ENCODE data around the gene IQUB. TPM values are rescaled to one million over a fixed set of nuclear protein-coding genes. Genes with fewer than 3 reads are reported as not detected.
A peak's percentile ranks its signal among the peaks of the same experiment; 100 is the strongest.

IQUB gene
- total RNA-seq, 1 donor from 2014 or later, result not detected

DNA sequence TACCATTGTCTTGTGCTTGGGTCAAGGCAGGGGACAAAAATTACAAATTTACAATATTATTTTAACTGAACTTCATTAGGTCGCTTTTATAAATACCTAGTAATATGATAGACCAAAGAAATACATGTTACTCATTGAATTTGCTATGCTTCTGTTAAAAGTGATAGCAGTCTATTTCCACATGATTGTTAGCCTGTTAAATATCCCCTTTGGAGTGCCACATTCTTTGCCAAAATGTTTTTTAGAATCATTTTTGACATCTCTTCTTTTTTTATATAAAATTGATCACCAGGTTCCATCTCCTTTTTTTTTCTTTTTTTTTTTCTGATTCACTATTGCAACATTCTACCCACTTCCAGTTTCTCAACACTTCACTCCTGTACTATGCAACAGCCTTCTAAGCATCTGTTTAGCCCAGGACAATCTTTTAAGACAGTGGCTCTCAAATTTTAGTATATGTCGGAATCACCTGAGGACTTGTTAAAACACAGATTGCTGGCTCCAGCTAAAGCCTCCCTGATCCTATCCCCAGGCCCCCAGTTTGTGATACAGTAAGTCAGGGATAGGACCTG is 39.6 kb upstream of the IQUB start:
- FAIRE-seq, result no peak
- DNase-seq (ENCODE audit: low read depth), result peak; percentile 18
- TF ChIP-seq, protein P1, sequence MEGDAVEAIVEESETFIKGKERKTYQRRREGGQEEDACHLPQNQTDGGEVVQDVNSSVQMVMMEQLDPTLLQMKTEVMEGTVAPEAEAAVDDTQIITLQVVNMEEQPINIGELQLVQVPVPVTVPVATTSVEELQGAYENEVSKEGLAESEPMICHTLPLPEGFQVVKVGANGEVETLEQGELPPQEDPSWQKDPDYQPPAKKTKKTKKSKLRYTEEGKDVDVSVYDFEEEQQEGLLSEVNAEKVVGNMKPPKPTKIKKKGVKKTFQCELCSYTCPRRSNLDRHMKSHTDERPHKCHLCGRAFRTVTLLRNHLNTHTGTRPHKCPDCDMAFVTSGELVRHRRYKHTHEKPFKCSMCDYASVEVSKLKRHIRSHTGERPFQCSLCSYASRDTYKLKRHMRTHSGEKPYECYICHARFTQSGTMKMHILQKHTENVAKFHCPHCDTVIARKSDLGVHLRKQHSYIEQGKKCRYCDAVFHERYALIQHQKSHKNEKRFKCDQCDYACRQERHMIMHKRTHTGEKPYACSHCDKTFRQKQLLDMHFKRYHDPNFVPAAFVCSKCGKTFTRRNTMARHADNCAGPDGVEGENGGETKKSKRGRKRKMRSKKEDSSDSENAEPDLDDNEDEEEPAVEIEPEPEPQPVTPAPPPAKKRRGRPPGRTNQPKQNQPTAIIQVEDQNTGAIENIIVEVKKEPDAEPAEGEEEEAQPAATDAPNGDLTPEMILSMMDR (IDR thresholded peaks at IDR 0.05; ENCODE audit: insufficient read depth, low read length, severe bottlenecking), result no peak
- no peaks in the 10 kb centered on the region for H3K36me3 ChIP-seq (ENCODE audit: control insufficient read depth, insufficient read depth, low read length)
- H3K4me3 ChIP-seq (ENCODE audit: low read depth, low read length), result no peak overlapping the region
- no peaks in the 10 kb centered on the region for H3K27me3 ChIP-seq (ENCODE audit: control insufficient read depth, insufficient read depth, low read length)

GRCh38 chr7:123573341-123573740 is 38.9 kb upstream of the IQUB start:
- no peak for DNase-seq (ENCODE audit: low read depth)
- Histone ChIP-seq H3K36me3 (ENCODE audit: control insufficient read depth, insufficient read depth, low read length) (no peaks in the 10 kb centered on the region), H3K4me3 (ENCODE audit: low read depth, low read length) (no peak overlapping the region), H3K27me3 (ENCODE audit: control insufficient read depth, insufficient read depth, low read length) (no peaks in the 10 kb centered on the region)
- TF ChIP-seq, protein P1 (IDR thresholded peaks at IDR 0.05; ENCODE audit: insufficient read depth, low read length, severe bottlenecking), result no peak
- no peak for FAIRE-seq

GRCh38 chr7:123571684-123572083 is 37.3 kb upstream of the IQUB start:
- Histone ChIP-seq H3K27me3 (ENCODE audit: control insufficient read depth, insufficient read depth, low read length) (no peaks in the 10 kb centered on the region), H3K36me3 (ENCODE audit: control insufficient read depth, insufficient read depth, low read length) (no peaks in the 10 kb centered on the region), H3K4me3 (ENCODE audit: low read depth, low read length) (no peak overlapping the region)
- DNase-seq (ENCODE audit: low read depth), result peak; percentile 42
- TF ChIP-seq, protein P1 (IDR thresholded peaks at IDR 0.05; ENCODE audit: insufficient read depth, low read length, severe bottlenecking), result no peak
- FAIRE-seq, result no peak

GRCh38 chr7:123571187-123571586 is 36.8 kb upstream of the IQUB start:
- DNase-seq (ENCODE audit: low read depth) (no peak), FAIRE-seq (no peak)
- TF ChIP-seq, protein P1 (IDR thresholded peaks at IDR 0.05; ENCODE audit: insufficient read depth, low read length, severe bottlenecking), result no peak

DNA sequence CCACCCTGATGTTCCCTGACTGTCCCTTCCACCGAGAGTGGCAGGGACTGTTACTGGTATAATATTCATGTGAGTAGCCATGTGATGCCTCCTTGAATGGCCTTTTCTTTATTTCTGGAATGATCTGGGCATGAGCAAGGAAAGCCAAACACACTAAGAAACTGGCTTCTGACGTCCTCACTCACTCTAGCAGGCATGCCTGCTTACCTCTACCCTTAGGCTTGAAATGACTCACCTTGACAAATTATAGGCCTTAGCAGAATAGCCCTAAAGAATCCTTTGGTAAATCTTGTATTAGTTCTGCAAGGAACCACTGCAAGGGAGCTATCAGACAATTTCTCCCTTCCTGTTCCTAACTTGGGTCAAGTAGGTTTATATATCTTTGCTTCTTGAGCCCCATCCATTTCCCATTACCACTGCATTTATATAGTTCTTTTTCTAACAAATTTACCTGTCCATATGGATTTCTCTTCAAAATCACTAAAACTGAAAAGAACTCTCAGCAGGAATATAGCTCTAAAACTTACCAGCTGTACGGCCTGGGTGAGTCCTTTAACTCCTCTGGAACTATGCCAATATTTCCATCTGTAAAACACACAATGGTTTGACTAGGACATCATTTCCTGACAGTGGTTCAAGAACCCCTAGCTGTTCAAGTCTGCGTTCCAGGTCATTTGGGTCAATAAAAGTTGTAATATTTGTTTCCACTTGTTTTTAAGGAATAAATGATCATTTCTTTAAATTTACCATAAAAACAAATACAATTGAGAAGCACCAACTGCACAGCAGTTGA is 36.2 kb upstream of the IQUB start:
- FAIRE-seq, result peak; percentile 52
- H3K36me3 ChIP-seq (ENCODE audit: control insufficient read depth, insufficient read depth, low read length), result no peaks in the 10 kb centered on the region
- no peak overlapping the region for H3K4me3 ChIP-seq (ENCODE audit: low read depth, low read length)
- peak; percentile 85 for DNase-seq (ENCODE audit: low read depth)
- TF ChIP-seq, protein P1 (IDR thresholded peaks at IDR 0.05; ENCODE audit: insufficient read depth, low read length, severe bottlenecking), result no peak
- no peaks in the 10 kb centered on the region for H3K27me3 ChIP-seq (ENCODE audit: control insufficient read depth, insufficient read depth, low read length)

More at GRCh38 chr7:123571187-123571586, 36.8 kb upstream of the IQUB start:
- Histone ChIP-seq H3K36me3 (ENCODE audit: control insufficient read depth, insufficient read depth, low read length) (no peaks in the 10 kb centered on the region), H3K4me3 (ENCODE audit: low read depth, low read length) (no peak overlapping the region), H3K27me3 (ENCODE audit: control insufficient read depth, insufficient read depth, low read length) (no peaks in the 10 kb centered on the region)

Data from bronchial epithelial cell (primary cell).